Measurements from ENCODE around the gene PRR19. TPM values are rescaled to one million over a fixed set of nuclear protein-coding genes. Genes with fewer than 3 reads are reported as not detected.

The PRR19 gene
- total and polyA plus RNA-seq, 10 of the 15 experiments (the other 5 are each of a cell fraction or from before 2014, with no cell fraction given): 0.09 to 1.7 (median 0.73) TPM; not detected in 1

DNA sequence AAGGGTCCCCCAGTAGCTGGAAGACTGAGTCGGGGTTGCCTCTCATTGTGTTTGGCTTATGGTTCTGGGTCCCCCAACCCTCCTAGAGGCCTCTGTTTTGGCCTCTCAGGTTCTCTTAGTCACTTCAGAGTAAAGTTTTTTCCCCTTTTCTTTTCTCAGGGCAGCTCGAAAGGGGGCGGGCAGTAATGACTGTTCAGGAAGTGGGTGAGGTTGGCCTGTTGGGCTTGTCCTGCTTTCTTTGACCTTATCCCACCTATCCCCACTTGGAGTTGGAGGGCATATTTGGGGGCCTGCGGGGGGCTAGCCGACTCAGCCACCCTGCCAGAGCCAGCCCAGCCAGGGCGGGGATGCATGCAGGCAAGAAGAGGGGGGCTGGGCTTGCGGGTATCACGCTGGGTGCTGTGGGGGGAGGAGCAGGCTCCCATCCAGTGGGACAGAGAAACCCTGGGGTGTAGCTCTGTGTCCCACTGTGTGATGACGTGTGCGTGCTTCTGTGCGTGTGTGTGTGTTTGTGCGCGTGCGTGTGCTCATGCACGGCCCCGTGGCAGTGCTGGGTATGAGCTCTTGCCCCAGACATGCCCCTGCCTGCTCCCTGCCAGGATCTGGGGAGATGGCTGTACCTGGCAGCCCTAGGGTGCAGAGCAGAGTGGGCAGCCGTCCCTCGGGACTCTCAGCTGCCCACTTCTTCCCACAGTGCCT is 31.4 kb upstream of the PRR19 start (continued):
- TF ChIP-seq MXI1 (IDR thresholded peaks at IDR 0.05; ENCODE audit: low read depth, low read length) (peak; percentile 43; the same call in 1 of the 2 replicates), RAD21 (IDR thresholded peaks at IDR 0.05; ENCODE audit: insufficient read depth, low read depth, low read length) (no peak), HDAC6 (IDR thresholded peaks at IDR 0.05; ENCODE audit: unreplicated experiment) (no peak), MEF2A (IDR thresholded peaks at IDR 0.05; ENCODE audit: insufficient read depth, low read depth, low read length) (no peak), SREBF2 (IDR thresholded peaks at IDR 0.05; ENCODE audit: low read length) (no peak), CREB1 (IDR thresholded peaks at IDR 0.05; ENCODE audit: low read depth) (peak; percentile 60; the same call in 1 of the 2 replicates), BCL3 (IDR thresholded peaks at IDR 0.05; ENCODE audit: borderline replicate concordance, insufficient read depth, low read depth, low read length, poor library complexity, severe bottlenecking) (no peak), YBX1 (IDR thresholded peaks at IDR 0.05) (no peak), BACH1 (IDR thresholded peaks at IDR 0.05; ENCODE audit: borderline replicate concordance) (peak; percentile 36), CREM (IDR thresholded peaks at IDR 0.05; ENCODE audit: low read depth) (peak; percentile 52), TBL1XR1 (IDR thresholded peaks at IDR 0.05; ENCODE audit: low read depth, low read length) (no peak), SMAD1 (IDR thresholded peaks at IDR 0.05; ENCODE audit: low read depth, partially characterized antibody) (no peak), MTA2 (IDR thresholded peaks at IDR 0.05; ENCODE audit: low read depth) (no peak), MYB (IDR thresholded peaks at IDR 0.05; ENCODE audit: borderline replicate concordance, low read depth, low read length) (no peak), ZBTB11 (CRISPR knock-in tag; IDR thresholded peaks at IDR 0.05) (no peak), EZH2 (IDR thresholded peaks at IDR 0.05; ENCODE audit: borderline replicate concordance, control insufficient read depth, low read depth, low read length) (no peak), RFX5 (IDR thresholded peaks at IDR 0.05; ENCODE audit: low read depth, low read length) (no peak), REST (IDR thresholded peaks at IDR 0.05; ENCODE audit: low read depth, low read length) (no peak), BRCA1 (IDR thresholded peaks at IDR 0.05; ENCODE audit: low read depth, low read length) (no peak), SUPT20H (IDR thresholded peaks at IDR 0.05; ENCODE audit: borderline replicate concordance, control insufficient read depth, low read depth, low read length) (no peak)
- TF ChIP-seq, protein P1, sequence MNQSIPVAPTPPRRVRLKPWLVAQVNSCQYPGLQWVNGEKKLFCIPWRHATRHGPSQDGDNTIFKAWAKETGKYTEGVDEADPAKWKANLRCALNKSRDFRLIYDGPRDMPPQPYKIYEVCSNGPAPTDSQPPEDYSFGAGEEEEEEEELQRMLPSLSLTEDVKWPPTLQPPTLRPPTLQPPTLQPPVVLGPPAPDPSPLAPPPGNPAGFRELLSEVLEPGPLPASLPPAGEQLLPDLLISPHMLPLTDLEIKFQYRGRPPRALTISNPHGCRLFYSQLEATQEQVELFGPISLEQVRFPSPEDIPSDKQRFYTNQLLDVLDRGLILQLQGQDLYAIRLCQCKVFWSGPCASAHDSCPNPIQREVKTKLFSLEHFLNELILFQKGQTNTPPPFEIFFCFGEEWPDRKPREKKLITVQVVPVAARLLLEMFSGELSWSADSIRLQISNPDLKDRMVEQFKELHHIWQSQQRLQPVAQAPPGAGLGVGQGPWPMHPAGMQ (IDR thresholded peaks at IDR 0.05; ENCODE audit: borderline replicate concordance): no peak

All from GM12878 (cell line).